ENCODE data around the gene NKX2-4.

- TF ChIP-seq FOXM1 (IDR thresholded peaks at IDR 0.05; ENCODE audit: borderline replicate concordance): no peak
- TF ChIP-seq HDGF (IDR thresholded peaks at IDR 0.05; ENCODE audit: borderline replicate concordance): no peak
- TF ChIP-seq FOXA1 (IDR thresholded peaks at IDR 0.05): no peak
- no peak for TF ChIP-seq FOXK2 (IDR thresholded peaks at IDR 0.05)
- no peak for TF ChIP-seq SUZ12 (IDR thresholded peaks at IDR 0.05)
- TF ChIP-seq BHLHE40 (IDR thresholded peaks at IDR 0.05; ENCODE audit: borderline replicate concordance): no peak
- no peak for TF ChIP-seq NFRKB (IDR thresholded peaks at IDR 0.05)
- no peak for TF ChIP-seq SP1 (IDR thresholded peaks at IDR 0.05)
- TF ChIP-seq L3MBTL2 (conservative IDR thresholded peaks at IDR 0.05): no peak
- no peak for TF ChIP-seq ARNT (IDR thresholded peaks at IDR 0.05)
Observed at GRCh38 chr20:21395666-21396598, 1.4 kb downstream of the NKX2-4 start.
